Activated T-helper 1 cell treated with anti-CD3 and anti-CD28 coated beads, Interleukin-12 subunit alpha, Interleukin-12 subunit beta, Interleukin-2, Interleukin-4 antibody, amounts not matched to agents 30 ng/mL and 10 ng/mL and 1 ng/mL, durations not matched to agents 14 hours and 24 hours and 36 hours (primary cell): ENCODE measurements around the gene CRYAB. TPM values are rescaled to one million over a fixed set of nuclear protein-coding genes. Genes with fewer than 3 reads are reported as not detected.

Experiments
- DNase-seq: peaks from one replicate; pipeline ENCODE4 v3.0.0; 2021; ENCODE audit warnings: low spot score
- H3K27ac Mint-ChIP-seq: one replicate; pipeline ENCODE4 v1.8.0; 2021; ENCODE audit warnings: mild to moderate bottlenecking, mixed read lengths
- H3K27me3 Mint-ChIP-seq: one replicate; pipeline ENCODE4 v1.8.0; 2022; ENCODE audit warnings: mild to moderate bottlenecking, moderate library complexity, mixed read lengths; ENCODE audit not compliant: insufficient read depth
- H3K36me3 Mint-ChIP-seq: one replicate; pipeline ENCODE4 v1.8.0; 2021; ENCODE audit warnings: low read depth, mixed read lengths
- H3K4me1 Mint-ChIP-seq: one replicate; pipeline ENCODE4 v1.8.0; 2021; ENCODE audit warnings: low read depth, mixed read lengths
- H3K4me3 Mint-ChIP-seq: one replicate; pipeline ENCODE4 v1.8.0; 2021; ENCODE audit warnings: mild to moderate bottlenecking, moderate library complexity, mixed read lengths
- H3K9me3 Mint-ChIP-seq: one replicate; pipeline ENCODE4 v1.8.0; 2021; ENCODE audit warnings: mixed read lengths
- intact Hi-C: fragments of 100-400 bp; cut with micrococcal nuclease; formaldehyde crosslinking; loops from one replicate; pipeline ENCODE4 v1.15.1; 2024
- total RNA-seq: library from RNA; stranded (reverse); gene quantifications from 2 replicates; pipeline ENCODE4 v1.2.3, GENCODE V29; 2022

The CRYAB gene
- total RNA-seq, 1 donor from 2014 or later = not detected

DNA sequence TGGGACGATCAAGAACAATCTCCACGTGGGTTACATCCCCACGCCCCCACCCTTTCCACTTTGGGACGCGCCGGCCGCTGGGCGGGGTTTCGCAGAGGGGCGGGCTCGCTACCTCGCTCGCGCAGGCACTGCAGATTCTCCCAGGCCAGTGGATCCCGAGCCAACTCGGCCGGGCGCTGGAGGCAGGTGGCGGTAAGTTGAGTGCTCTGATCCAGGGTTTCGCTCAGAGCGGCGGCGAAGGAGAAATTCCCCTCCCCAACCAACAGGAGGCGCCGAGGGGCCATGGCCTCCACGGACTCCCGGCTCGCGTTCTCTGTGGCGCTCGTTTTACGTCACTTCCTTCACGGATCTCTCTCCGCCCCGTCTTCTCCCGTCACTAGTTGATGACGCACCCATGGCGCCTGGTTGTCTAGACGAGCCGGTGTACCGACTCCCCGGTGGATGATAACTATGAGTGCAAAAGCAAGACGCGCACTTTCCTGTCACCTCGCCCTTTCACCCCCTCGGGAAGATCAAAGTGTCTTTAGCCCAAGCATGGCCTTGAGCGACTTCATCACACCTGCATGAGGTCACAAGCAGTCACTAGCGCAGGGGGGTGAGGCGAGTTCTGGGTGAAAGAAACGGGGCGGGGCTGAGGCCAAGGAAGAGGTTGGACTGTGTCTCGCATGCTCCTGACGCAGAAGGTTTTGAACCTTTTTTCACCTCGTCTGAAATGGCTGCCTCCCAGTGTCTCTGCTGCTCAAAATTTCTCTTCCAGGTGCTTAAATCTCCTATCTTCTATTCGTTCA, 32.5 kb downstream of the CRYAB start, which contains the start of the genes CFAP68 and FDXACB1:
TSS of gene CFAP68 (plus strand) at position 693 of the 788 bp plus-strand sequence. CDS start at position 713, 20 bp downstream.
TSS of gene FDXACB1 (minus strand) at position 317 of the 788 bp plus-strand sequence. CDS start at position 284, 33 bp downstream.
- intact Hi-C loops = loop anchor here (1.0 to 10.0 kb wide), 13 partner anchors 8 to 1893 kb away; partner anchors contain the start of genes ALG9, BCO2, DLAT and NKAPD1
- peak; percentile 92 for DNase-seq
- Mint-ChIP-seq H3K4me3 (peak within 1 kb of the TSS; percentile 94), H3K9me3 (no peaks in the 10 kb centered on the region), H3K27me3 (peaks cover 2% of the 10 kb centered on the region), H3K4me1 (peaks cover 26% of the 10 kb centered on the region), H3K27ac (peak within 1 kb of the TSS; percentile 100), H3K36me3 (peaks cover 14% of the 10 kb centered on the region)

DNA sequence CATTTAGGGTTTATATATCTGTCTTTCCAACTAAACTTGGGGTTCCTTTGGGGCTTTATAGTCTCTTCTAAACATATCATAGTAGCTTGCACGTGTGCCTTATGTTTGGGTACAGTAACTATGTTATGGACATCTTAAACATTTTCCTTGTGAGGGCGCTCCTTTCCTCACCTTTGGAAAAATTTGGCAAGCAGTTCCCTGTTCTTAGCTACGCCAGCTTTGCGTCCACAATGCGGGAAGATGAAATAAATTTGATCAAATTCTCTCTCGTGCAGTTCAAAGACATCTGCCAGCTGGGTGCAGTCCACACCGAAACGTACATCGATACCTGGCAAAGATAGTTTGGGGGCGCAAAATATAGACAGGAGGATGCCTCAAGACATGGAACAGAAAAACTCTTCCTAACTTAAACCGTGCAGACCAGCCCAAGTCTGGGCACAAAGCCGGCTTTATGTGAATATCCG, 33.2 kb downstream of the CRYAB start:
- peaks cover 2% of the 10 kb centered on the region for H3K27me3 Mint-ChIP-seq
- H3K9me3 Mint-ChIP-seq = no peaks in the 10 kb centered on the region
- peak overlapping the region; percentile 94 for H3K4me3 Mint-ChIP-seq
- peaks cover 26% of the 10 kb centered on the region for H3K4me1 Mint-ChIP-seq
- DNase-seq = no peak
- peak overlapping the region; percentile 100 for H3K27ac Mint-ChIP-seq
- H3K36me3 Mint-ChIP-seq = peaks cover 14% of the 10 kb centered on the region
- intact Hi-C loops = loop anchor here (2.0 to 10.0 kb wide), 5 partner anchors 276 to 1894 kb away; partner anchors contain the start of genes BCO2, POU2AF1, SIK2 and ZW10

DNA sequence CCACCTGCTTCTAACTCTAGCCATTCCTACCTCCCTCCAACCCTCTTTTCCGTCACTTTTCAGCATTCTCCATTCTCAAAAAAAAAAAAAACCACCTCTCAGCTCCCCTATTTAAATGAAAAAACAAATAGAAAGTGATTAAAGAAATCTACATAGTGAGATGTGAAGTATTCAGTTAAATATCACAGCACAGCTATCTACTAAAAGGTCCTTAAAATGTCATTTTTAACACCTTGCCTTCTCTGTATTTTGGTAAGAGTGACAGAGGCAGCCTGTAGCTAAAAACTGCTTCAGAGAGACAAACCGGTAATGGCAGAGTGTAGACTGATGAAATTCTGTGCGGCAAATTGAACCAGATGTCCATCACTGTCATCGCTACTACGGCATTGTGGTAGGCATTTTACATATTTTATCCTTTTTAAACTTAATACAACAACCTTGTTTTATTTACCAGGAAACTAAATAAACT, 39.8 kb downstream of the CRYAB start:
- no peak for DNase-seq
- no peaks in the 10 kb centered on the region for H3K27me3 Mint-ChIP-seq
- no peaks in the 10 kb centered on the region for H3K9me3 Mint-ChIP-seq
- H3K27ac Mint-ChIP-seq = peak overlapping the region; percentile 90
- H3K4me3 Mint-ChIP-seq = peak overlapping the region; percentile 89
- intact Hi-C loops = loop anchor here (1.0 to 10.0 kb wide), 10 partner anchors 8 to 413 kb away; partner anchors contain the start of genes CFAP68, DLAT, FDXACB1 and NKAPD1
- peaks cover 32% of the 10 kb centered on the region for H3K4me1 Mint-ChIP-seq
- peaks cover 27% of the 10 kb centered on the region for H3K36me3 Mint-ChIP-seq

DNA sequence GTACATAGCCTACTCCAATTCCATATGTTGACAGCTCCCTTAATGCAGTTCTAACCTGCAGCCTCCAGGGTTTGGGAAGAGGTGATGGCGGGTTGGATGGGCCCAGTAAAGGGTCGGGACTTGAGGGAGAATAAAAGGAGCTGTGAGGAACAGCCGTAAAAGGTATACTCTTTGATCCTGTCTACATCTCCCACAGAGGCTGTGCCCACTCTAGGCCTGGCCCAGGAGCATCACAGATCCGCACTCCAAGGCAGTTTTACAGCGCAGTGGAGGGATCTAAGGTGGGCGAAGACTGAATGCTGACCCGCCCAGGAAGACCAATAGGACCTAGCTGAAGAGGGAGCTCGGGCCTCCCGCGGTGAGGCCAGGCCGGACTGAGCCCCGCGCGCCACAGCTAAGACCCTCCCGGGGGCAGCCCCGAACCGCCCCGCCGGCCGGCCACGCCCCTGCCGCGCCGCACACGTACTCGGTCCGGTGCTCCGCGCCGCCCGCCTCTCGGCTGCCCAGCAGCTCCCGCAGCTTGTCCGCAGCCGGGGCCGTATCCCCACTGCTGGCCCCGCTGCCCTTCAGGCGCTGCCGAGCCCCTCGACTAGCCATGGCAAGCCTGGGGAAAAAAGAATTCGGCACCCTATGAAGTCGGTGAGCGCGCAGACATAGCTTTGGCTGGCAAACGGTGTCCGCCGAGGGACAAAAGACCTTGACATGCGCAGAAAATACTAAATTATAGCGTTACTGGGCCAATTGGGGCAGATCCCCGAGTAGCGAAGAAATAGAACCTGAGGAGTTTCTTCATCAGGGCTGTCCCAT, 40.5 kb downstream of the CRYAB start, which contains the start of gene ALG9:
TSS of gene ALG9 (minus strand) at position 696 of the 807 bp plus-strand sequence. CDS start at position 597, 99 bp downstream.
- Mint-ChIP-seq H3K9me3 (no peaks in the 10 kb centered on the region), H3K4me1 (peaks cover 32% of the 10 kb centered on the region), H3K4me3 (peak within 1 kb of the TSS; percentile 89), H3K36me3 (peaks cover 33% of the 10 kb centered on the region), H3K27ac (peak within 1 kb of the TSS; percentile 90), H3K27me3 (no peaks in the 10 kb centered on the region)
- DNase-seq = peak; percentile 85
- intact Hi-C loops = loop anchor here (1.0 to 10.0 kb wide), 10 partner anchors 8 to 414 kb away; partner anchors contain the start of genes CFAP68, DLAT, FDXACB1 and NKAPD1

DNA sequence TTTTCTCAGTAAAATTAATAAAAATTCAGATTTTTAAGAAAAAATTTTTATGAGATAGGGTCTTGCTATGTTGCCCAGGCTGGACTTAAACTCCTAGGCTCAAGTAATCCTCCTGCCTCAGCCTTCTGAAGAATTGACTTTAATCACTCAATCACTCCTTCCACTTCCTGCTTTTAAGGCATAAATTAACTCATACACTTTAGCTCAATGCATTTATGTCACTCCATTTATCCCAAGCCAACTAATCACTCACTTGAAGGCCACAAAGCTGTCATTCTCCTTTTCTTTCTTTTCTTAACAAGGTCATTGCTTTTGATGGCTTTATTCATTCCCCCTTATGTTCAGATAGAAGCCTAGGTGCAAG, 41.1 kb downstream of the CRYAB start:
- Mint-ChIP-seq H3K36me3 (peaks cover 33% of the 10 kb centered on the region), H3K4me1 (peaks cover 32% of the 10 kb centered on the region), H3K9me3 (no peaks in the 10 kb centered on the region), H3K4me3 (peak overlapping the region; percentile 89), H3K27ac (peak overlapping the region; percentile 50), H3K27me3 (no peaks in the 10 kb centered on the region)
- intact Hi-C loops = loop anchor here (2.0 to 10.0 kb wide), 5 partner anchors 112 to 414 kb away; partner anchors contain the start of genes DLAT, SDHD, SIK2 and TIMM8B
- DNase-seq = no peak

DNA sequence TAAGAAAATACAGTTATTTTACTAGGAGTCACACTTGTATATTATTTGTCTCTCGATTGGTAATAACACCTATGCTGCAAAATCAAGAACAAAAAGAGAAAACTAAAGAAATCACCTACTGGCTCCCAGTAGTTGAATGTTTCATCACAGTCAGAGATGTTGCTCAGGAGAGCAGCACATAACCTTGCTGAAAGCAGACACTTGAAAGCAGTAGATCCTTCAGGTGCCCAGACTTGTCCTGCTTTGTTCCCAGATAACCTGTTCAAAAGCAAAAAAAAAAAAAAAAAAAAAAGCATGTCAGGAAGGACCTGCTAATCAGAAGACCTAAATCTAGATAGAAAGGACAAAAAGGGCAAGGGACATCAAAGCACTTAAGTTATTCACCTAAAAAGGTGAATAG, 41.5 kb downstream of the CRYAB start:
- H3K36me3 Mint-ChIP-seq = peaks cover 32% of the 10 kb centered on the region
- intact Hi-C loops = loop anchor here (2.0 to 10.0 kb wide), 5 partner anchors 113 to 415 kb away; partner anchors contain the start of genes DLAT, SDHD, SIK2 and TIMM8B
- H3K27ac Mint-ChIP-seq = no peak overlapping the region
- H3K27me3 Mint-ChIP-seq = no peaks in the 10 kb centered on the region
- H3K9me3 Mint-ChIP-seq = no peaks in the 10 kb centered on the region
- no peak for DNase-seq
- H3K4me3 Mint-ChIP-seq = no peak overlapping the region
- peaks cover 32% of the 10 kb centered on the region for H3K4me1 Mint-ChIP-seq

DNA sequence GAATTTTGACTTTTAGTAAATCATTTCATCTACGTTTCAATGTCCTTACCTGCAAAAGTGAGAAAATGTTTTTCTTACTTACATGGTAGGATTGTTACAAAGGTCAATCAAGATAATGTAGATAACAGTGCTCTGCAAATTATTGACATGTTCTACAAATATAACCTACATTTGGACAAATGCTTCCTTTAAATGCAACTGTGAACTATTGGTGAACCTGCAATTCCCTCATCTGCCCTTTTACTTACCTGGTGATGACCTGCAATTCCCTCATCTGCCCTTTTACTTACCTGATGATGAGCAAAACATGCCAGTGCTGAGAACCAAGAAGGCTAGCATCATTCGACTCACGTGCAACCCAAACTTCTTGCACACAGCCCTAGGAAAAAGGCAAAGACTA, 51.3 kb downstream of the CRYAB start:
- no peaks in the 10 kb centered on the region for H3K27me3 Mint-ChIP-seq
- DNase-seq = no peak
- H3K9me3 Mint-ChIP-seq = no peaks in the 10 kb centered on the region
- H3K27ac Mint-ChIP-seq = no peak overlapping the region
- no peaks in the 10 kb centered on the region for H3K4me1 Mint-ChIP-seq
- H3K36me3 Mint-ChIP-seq = peaks cover 28% of the 10 kb centered on the region
- intact Hi-C loops = no loop called here
- H3K4me3 Mint-ChIP-seq = no peak overlapping the region

Other genes starting within 250 kb of the CRYAB start
- gene PPP2R1B, start 145.4 kb downstream of the CRYAB start, total RNA-seq = 58.1 and 61.4 TPM in 2 replicates
- gene ALG9, start 40.2 kb downstream of the CRYAB start, total RNA-seq = 29.3 and 31.8 TPM in 2 replicates
- 7.9 and 9.4 TPM in 2 replicates for gene FDXACB1, start 32.6 kb downstream of the CRYAB start, total RNA-seq
- gene CFAP68, start 32.2 kb downstream of the CRYAB start, total RNA-seq = 17.7 and 22.3 TPM in 2 replicates
- gene HSPB2, start 964 bp upstream of the CRYAB start, total RNA-seq = not detected in 2 replicates
- not detected in 2 replicates for gene C11orf52, start 7.1 kb upstream of the CRYAB start, total RNA-seq
- 15.2 and 16.0 TPM in 2 replicates for gene DIXDC1, start 25.6 kb upstream of the CRYAB start, total RNA-seq
- gene DLAT, start 113.6 kb upstream of the CRYAB start, total RNA-seq = 52.0 and 54.5 TPM in 2 replicates
- gene PIH1D2, start 162.2 kb upstream of the CRYAB start, total RNA-seq = 0.24 and 0.49 TPM in 2 replicates
- 29.1 and 33.0 TPM in 2 replicates for gene NKAPD1, start 162.5 kb upstream of the CRYAB start, total RNA-seq
- gene TIMM8B, start 175.0 kb upstream of the CRYAB start, total RNA-seq = 85.6 and 89.2 TPM in 2 replicates
- 95.4 and 98.0 TPM in 2 replicates for gene SDHD, start 175.1 kb upstream of the CRYAB start, total RNA-seq